DMS114 treated with DMSO at 0.1 percent for 48 hours (cell line): ENCODE measurements around the gene PRSS50.

Experiments
- DNase-seq: peaks from one replicate; lab custom pipeline; 2025; ENCODE audit not compliant: unreplicated experiment; lab: John Stamatoyannopoulos, UW

Gene PRSS50

DNA sequence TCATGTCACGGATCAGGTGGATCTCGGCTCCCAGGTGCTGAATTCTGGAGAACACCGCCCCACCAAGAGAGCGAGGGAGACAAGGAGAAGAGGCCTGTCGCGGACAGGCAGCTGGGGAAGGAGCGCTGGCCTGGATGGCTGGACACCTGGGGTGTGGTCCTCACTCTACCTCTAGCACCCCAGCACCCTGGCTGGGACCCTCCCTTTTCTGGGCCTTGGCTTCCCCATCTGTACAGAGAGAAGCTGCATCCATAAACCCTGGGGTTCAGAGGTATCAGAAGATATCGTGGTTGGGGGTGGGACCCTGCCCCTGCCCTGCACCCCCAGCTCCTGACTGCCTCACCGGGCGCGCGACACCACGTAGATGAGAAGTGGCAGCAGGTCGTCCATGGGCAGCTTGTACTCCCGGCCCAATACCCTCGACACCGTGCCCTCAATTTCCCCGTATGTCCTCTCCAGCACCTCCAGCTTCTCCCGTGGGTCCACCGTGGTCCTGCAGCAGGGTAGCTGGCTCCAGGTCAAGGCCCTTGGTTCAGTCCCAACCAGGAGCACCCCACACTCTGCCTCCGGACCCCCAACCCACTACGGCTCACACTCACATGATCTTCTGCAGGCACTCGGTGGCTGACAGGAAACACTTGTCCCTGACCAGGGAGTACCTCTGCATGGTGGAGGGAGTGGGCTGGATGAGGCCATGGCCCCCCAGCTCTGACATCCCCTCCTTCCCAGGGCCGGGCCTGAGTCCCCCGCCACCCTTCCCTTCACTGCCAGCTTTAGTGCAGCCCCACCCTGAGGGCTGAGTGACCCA is 45.9 kb downstream of the PRSS50 start:
- DNase-seq = no peak

- no peak for DNase-seq
These were observed 46.7 kb downstream of the PRSS50 start for GRCh38 chr3:46670891-46671427.

DNA sequence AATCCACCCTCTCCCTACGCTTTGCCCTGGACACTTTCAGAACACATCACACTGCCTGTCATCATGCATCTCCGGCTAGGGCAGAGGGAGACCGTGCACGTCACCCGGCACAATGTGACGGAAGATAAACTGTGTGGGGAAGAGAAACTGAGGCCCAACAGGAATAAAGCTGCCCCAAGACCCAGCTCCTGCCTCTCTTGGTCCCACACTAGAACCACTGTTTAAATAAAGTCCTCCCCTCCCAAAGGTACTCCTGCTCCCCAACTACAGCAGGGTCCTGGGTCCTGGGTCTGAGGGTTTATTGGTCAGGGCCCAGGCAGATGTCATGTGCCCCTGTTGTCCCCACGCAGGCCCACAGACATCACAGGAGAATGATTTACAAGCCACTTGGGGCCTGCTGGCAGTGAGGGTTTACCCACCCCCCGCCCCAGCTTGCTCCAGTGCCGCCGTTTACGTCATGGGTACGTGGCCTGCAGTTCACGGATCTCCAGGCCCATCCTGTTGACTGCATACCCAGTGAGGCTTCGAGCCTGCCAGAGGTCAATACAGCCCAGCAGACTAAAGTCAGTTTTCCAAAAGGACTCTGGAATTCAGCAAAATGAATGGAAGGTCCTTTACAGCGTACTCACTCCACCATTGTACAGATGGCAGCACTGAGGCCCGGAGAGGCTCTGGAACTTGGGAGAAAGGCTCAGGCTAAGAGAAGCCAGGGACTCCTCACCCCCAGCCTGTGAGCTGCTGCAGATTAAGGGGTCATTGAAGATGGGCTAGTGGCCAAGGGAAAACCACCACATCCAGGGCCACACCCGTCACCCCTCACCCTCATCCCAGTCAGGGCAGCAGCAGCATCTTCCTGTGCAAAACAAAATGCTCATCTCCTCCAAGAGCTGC is 47.4 kb downstream of the PRSS50 start:
- no peak for DNase-seq

DNA sequence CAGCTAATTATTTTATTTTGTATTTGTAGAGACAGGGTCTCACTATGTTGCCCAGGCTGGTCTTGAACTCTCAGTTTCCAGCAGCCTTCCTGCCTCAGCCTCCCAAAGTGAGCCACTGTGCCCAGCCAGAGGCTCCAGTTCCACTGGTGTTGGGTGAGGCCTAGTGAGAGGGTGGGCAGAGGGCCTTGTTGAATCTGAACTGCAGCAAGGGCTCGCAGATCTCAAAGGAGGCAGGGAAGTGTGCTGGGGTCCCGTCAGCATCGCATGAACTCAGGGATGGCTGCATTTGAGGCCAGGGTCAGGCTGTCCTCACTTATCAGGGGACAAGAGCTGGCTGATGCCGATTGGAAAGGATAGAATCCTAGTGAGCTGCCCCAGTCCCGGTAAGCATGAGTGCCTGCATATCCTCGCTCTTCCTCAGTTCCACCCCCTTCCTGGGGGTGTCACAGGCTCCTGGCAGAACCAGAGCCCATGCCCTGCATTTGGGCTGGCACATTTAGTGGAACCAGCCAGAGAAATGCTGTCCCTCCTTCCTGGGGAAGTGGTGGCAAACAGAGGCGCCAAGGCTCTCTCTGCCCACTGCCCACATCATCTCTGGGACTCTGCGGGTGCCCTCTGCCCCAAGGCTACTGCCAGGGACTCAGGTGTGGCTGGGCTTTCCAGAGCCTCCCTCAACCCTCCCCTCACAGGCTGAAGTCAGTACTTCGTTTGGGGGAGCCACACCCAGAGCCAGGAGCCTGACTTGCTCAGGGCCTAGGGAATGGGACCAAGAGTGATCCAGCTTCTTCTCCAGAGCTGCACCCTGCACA is 48.3 kb downstream of the PRSS50 start:
- DNase-seq = no peak

DNA sequence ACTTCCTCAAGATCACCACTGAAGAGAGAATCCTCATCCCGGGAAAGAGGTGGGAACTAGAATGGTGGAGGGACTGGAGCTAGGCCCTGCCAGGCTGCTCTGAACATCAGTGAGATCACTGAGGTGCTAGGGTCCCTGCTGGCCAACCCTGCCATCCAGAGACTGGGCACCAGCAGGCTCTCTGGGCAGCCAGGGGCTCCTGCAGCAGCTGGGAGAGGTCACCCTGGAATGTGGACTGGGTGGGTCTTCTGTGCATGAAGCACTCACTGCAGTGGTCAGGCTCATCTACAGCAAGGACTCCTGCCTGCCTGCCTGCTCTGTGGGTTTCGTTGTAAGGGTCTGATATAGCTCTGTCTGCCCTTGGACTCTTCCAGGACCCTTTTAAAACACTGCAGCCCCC is 49.1 kb downstream of the PRSS50 start:
- DNase-seq = no peak

DNA sequence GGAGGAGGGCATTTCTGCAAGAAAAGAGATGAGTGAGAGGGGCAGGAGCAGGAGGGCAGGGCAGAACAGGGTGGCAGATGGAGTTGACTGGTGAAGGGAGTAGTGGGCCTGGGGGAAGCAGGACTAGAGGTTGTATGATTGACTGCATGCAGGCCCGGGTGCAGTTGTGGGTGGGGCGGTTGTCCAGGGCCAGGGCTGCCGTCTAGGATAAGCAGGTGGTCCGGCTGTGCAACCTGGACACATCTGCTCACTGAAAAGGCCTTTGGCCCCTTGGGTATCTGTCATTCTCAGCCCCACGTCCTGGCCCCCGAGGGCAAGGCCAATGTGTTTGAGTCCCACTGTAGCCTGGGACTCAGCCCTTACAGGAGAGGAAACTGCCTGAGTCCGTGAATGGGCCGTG is 49.6 kb downstream of the PRSS50 start:
- DNase-seq = no peak

GRCh38 chr3:46667657-46668056 is 50.0 kb downstream of the PRSS50 start:
- no peak for DNase-seq

GRCh38 chr3:46667061-46667621 is 50.5 kb downstream of the PRSS50 start:
- no peak for DNase-seq

GRCh38 chr3:46666453-46666845 is 51.2 kb downstream of the PRSS50 start:
- no peak for DNase-seq

GRCh38 chr3:46665763-46666452 is 51.8 kb downstream of the PRSS50 start:
- DNase-seq = no peak

DNA sequence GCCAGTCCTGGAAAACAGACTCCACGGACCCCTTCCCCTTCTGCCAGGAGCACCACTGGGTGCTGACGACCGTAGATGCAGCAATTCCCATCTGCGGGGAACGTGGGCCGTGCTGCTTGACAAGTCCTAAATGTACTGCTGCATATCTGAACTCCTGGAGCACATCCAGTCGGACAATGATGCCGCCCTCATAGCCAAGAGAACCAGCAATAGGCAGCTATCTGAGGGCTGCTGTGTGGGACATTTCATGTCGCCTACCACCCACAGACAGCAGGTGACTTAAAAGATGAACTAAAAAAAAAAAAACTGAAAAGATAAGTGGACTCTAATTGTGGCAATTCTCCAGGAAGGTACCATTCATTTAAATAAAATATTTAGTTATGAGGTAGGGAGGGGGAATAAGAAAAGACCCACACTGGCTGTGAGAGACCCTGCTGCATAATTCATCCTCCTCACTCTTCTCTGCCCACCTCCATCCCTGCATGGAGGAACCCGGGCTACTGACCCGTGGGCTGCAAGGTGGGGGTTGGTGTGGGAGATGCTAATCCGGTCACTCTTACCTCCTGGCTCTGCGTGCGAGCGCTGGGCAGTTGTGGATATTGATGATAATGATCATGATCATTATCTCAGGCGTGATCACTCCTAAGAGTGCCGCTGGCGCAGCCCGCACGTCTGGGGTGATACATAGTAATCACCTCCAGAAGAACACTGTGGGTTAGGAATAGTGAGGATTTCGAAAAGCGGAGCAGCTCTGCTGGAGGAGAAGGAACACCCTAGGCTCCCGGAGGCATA is 52.5 kb downstream of the PRSS50 start:
- DNase-seq = no peak

GRCh38 chr3:46664188-46664970 is 53.3 kb downstream of the PRSS50 start:
- no peak for DNase-seq

DNA sequence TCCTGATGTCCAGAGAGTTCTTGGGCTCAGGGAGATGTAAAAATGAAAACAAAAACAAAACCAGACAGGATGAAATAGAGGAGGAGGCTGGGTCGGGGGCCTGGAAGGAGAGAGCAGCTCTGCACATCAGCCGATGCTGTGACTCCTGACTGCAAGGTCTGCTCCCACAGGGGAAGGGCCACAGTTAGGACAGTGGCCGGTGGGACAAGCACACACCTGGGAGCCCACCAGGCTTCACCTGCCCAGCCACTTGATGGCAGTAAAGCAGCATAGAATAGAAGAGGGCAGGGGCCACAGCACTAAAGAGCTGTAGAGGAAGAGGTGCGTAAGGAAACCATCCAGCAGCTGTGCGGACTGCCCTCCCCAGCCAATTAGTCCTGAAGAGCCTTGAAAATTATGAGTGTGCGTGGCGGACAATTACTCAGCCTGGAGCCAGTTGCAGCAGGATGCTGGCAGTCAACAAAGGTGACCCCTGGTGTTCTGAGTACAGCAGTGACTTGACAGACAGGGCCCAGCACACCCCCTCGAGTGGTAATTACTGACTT is 54.0 kb downstream of the PRSS50 start:
- DNase-seq = no peak

DNA sequence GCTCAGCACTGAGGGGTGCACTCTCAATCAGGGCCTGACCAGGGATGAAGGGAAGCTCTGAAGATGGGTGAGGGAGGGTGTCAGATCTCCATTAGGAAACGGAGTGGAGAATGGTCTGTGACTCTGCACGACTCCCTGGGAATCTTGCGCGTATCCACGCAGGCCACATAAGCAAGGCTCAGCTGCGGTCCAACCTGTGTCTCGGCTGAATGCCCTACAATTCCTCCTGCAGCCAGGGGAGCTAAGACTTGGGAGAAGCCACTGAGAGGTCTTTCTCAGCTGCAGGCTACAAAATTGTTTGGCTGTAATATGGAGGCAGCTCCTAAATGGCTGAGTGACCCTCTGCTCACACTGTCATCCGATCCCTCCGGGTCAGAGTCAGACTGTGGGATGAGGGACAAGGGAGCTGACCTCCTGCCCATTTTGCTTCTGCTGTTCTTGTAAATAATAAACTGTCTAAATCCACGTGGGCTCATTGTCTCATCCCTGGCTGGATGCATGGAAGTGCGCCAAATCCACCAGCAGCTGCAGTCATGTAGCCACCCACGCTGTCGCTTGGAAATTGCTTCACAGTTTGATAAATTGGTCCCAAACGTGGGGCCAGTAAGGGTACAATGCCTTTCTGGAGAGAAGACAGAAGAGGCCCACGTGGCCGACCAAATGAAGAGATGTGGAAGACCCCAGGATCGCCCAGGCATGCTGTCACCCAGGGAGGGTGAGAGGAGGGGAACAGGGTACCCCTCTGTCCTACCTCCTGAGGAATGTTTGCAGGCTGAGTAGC is 54.7 kb downstream of the PRSS50 start:
- no peak for DNase-seq
